ENCODE measurements around the gene MALRD1.

MALRD1 gene

GRCh38 chr10:19656420-19657042 is 607.9 kb downstream of the MALRD1 start:
- no peak for DNase-seq

GRCh38 chr10:19658131-19658530 is 609.5 kb downstream of the MALRD1 start:
- DNase-seq, result no peak

- DNase-seq, result no peak
These were observed 610.1 kb downstream of the MALRD1 start for GRCh38 chr10:19658622-19659233.

GRCh38 chr10:19659920-19660655 is 611.5 kb downstream of the MALRD1 start:
- no peak for DNase-seq

GRCh38 chr10:19663344-19663743 is 614.7 kb downstream of the MALRD1 start:
- no peak for DNase-seq

- DNase-seq, result no peak
These were observed 619.5 kb downstream of the MALRD1 start for GRCh38 chr10:19668116-19668515.

GRCh38 chr10:19676063-19676462 is 627.5 kb downstream of the MALRD1 start:
- DNase-seq, result no peak

- DNase-seq, result no peak
These were observed 634.8 kb downstream of the MALRD1 start for GRCh38 chr10:19683356-19683755.

GRCh38 chr10:19683960-19684359 is 635.4 kb downstream of the MALRD1 start:
- no peak for DNase-seq

GRCh38 chr10:19688344-19688743 is 639.7 kb downstream of the MALRD1 start:
- no peak for DNase-seq

GRCh38 chr10:19689231-19689630 is 640.6 kb downstream of the MALRD1 start:
- no peak for DNase-seq

- DNase-seq, result no peak
These were observed 650.7 kb downstream of the MALRD1 start for GRCh38 chr10:19699299-19699698.

GRCh38 chr10:19701427-19702052 is 652.9 kb downstream of the MALRD1 start:
- DNase-seq, result no peak

- no peak for DNase-seq
These were observed 653.6 kb downstream of the MALRD1 start for GRCh38 chr10:19702215-19702614.

- DNase-seq, result no peak
These were observed 655.9 kb downstream of the MALRD1 start for GRCh38 chr10:19704544-19704943.

- DNase-seq, result no peak
These were observed 656.6 kb downstream of the MALRD1 start for GRCh38 chr10:19705250-19705649.

- DNase-seq, result no peak
These were observed 658.3 kb downstream of the MALRD1 start for GRCh38 chr10:19706904-19707303.

- no peak for DNase-seq
These were observed 658.8 kb downstream of the MALRD1 start for GRCh38 chr10:19707376-19707775.

- no peak for DNase-seq
These were observed 659.4 kb downstream of the MALRD1 start for GRCh38 chr10:19708031-19708430.

- no peak for DNase-seq
These were observed 662.0 kb downstream of the MALRD1 start for GRCh38 chr10:19710600-19710999.

- no peak for DNase-seq
These were observed 664.6 kb downstream of the MALRD1 start for GRCh38 chr10:19713159-19713558.

GRCh38 chr10:19713800-19714525 is 665.4 kb downstream of the MALRD1 start:
- DNase-seq, result no peak

GRCh38 chr10:19719284-19719683 is 670.7 kb downstream of the MALRD1 start:
- DNase-seq, result no peak
